ENCODE results near the gene NDUFS2. TPM values are rescaled to one million over a fixed set of nuclear protein-coding genes. Genes with fewer than 3 reads are reported as not detected.

Gene NDUFS2
- total and polyA plus RNA-seq, 7 donors: 204 to 336 (median 232) TPM

DNA sequence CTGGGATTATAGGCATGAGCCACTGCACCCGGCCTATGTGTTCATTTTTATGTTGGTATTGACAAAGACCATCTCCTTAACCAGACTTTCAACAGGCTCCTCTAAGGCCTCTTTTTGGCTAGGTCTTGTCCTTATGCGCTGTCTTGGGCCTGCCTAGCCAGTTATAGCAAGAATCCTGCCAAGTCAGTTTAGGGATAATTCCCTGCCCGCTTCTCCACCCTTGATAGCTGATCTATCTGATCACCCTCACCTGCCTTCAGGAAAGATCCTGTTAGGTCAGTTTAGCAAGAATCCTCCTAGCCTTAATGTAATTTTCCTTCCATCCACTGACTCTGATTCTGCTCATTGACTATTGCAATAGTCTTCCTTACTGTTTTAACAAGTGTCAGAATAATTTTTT is 22.5 kb upstream of the NDUFS2 start:
- peaks cover 0 to 17% of the 10 kb centered on the region in 2 donors for H3K36me3 ChIP-seq (ENCODE audit: insufficient read depth in 1 of 2, low read depth in 1 of 2)
- 93 to 98% (median 96%) methylated on average over 3 of the region's 3 CpGs for WGBS, 3 donors
- no peak overlapping the region for H3K27ac ChIP-seq
- H3K9me3 ChIP-seq: no peaks in the 10 kb centered on the region
- TF ChIP-seq, protein P1, sequence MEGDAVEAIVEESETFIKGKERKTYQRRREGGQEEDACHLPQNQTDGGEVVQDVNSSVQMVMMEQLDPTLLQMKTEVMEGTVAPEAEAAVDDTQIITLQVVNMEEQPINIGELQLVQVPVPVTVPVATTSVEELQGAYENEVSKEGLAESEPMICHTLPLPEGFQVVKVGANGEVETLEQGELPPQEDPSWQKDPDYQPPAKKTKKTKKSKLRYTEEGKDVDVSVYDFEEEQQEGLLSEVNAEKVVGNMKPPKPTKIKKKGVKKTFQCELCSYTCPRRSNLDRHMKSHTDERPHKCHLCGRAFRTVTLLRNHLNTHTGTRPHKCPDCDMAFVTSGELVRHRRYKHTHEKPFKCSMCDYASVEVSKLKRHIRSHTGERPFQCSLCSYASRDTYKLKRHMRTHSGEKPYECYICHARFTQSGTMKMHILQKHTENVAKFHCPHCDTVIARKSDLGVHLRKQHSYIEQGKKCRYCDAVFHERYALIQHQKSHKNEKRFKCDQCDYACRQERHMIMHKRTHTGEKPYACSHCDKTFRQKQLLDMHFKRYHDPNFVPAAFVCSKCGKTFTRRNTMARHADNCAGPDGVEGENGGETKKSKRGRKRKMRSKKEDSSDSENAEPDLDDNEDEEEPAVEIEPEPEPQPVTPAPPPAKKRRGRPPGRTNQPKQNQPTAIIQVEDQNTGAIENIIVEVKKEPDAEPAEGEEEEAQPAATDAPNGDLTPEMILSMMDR (IDR thresholded peaks at IDR 0.05): no peak
- H3K4me3 ChIP-seq: no peak overlapping the region
- peak in 1 of 2 donors; percentile 2 for DNase-seq
- intact Hi-C loops (cut with DNase I): no loop called here
- H3K4me1 ChIP-seq: peaks cover 17% of the 10 kb centered on the region
- no peaks in the 10 kb centered on the region for H3K27me3 ChIP-seq (ENCODE audit: insufficient read depth in 3 of 3, low read length in 2 of 3)
- ATAC-seq: no peak

DNA sequence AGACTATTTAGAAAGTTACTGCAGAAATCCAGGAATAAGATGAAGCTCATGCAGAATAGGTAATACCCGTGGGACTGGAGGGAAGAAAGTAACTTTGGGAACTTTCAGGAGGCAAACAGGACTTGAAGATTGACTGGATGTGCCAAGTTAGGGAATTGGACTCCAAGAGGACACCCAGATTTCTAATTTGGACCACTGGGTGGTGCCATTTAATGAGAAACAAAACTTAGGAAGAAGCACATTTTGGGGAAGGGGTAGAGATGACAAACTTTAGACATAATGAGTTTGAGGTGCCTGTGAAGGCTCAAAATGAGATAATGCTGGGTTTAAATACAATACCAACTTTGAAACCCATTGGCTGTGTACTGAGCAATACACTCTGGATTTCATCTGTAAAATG is 21.5 kb upstream of the NDUFS2 start:
- H3K27ac ChIP-seq: no peak overlapping the region
- no peaks in the 10 kb centered on the region for H3K9me3 ChIP-seq
- intact Hi-C loops (cut with DNase I): no loop called here
- H3K36me3 ChIP-seq (ENCODE audit: insufficient read depth in 1 of 2, low read depth in 1 of 2): peaks cover 0 to 8% of the 10 kb centered on the region in 2 donors
- TF ChIP-seq, protein P1 (IDR thresholded peaks at IDR 0.05): peak; percentile 7
- peaks cover 21% of the 10 kb centered on the region for H3K4me1 ChIP-seq
- H3K4me3 ChIP-seq: no peak overlapping the region
- ATAC-seq: no peak
- WGBS, 3 donors: 52 to 75% (median 53%) methylated on average over 1 of the region's 1 CpG
- H3K27me3 ChIP-seq (ENCODE audit: insufficient read depth in 3 of 3, low read length in 2 of 3): no peaks in the 10 kb centered on the region
- DNase-seq: no peak

DNA sequence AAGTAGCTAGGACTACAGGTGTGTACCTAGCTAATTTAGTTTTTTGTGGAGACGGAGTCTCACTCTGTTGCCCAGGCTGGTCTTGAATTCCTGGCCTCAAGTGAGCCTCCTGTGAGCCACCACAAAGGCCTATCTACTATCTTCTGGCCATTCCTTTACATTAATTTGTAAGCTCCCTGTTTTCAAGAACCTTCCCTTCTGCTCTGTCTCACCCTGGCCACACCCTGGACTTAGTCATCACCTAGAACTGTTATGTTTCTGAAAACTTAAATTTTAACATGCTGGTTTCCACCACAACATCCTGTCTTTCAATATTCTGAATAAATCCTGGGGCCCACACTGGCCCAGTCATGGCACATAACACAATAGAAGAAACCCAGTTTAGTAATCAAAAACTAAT is 20.0 kb upstream of the NDUFS2 start:
- 98 to 100% (median 100%) methylated on average over 1 of the region's 1 CpG for WGBS, 3 donors
- H3K27me3 ChIP-seq (ENCODE audit: insufficient read depth in 3 of 3, low read length in 2 of 3): no peaks in the 10 kb centered on the region
- ATAC-seq (no peak), DNase-seq (peak in 1 of 2 donors; percentile 3)
- H3K36me3 ChIP-seq (ENCODE audit: insufficient read depth in 1 of 2, low read depth in 1 of 2): no peaks in the 10 kb centered on the region
- H3K4me1 ChIP-seq: peaks cover 16% of the 10 kb centered on the region
- intact Hi-C loops (cut with DNase I): no loop called here
- TF ChIP-seq, protein P1 (IDR thresholded peaks at IDR 0.05): no peak
- H3K9me3 ChIP-seq: no peaks in the 10 kb centered on the region
- no peak overlapping the region for H3K4me3 ChIP-seq
- no peak overlapping the region for H3K27ac ChIP-seq

DNA sequence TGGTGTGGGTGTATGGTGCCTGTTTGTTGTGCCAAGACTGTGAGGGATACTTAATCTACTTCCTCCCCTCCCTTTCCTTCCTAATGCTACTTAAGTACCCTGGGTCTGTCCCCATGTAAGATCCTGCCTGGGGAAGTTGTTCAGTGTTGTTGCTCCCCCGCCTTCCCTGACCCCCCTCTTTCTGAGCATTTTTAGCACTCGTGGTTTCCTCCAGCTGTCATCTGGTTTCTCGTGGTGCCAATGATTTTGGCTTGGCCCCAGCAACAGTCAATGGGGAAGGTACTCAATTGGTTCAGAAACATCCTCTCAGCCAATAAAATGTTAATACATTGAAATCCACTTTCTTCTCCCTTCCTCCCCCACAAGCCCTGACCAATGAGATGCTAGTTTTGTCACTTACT is 16.9 kb upstream of the NDUFS2 start:
- Histone ChIP-seq H3K9me3 (no peaks in the 10 kb centered on the region), H3K4me3 (no peak overlapping the region), H3K27ac (peak overlapping the region; percentile 69), H3K27me3 (ENCODE audit: insufficient read depth in 3 of 3, low read length in 2 of 3) (no peaks in the 10 kb centered on the region), H3K36me3 (ENCODE audit: insufficient read depth in 1 of 2, low read depth in 1 of 2) (no peaks in the 10 kb centered on the region), H3K4me1 (peaks cover 16% of the 10 kb centered on the region)
- intact Hi-C loops (cut with DNase I): no loop called here
- peak; percentile 68 to 77 for DNase-seq
- TF ChIP-seq, protein P1 (IDR thresholded peaks at IDR 0.05): no peak
- WGBS, 3 donors: 4 to 5% (median 4%) methylated on average over 3 of the region's 3 CpGs
- ATAC-seq: peak; percentile 64 to 79 (median 68)

DNA sequence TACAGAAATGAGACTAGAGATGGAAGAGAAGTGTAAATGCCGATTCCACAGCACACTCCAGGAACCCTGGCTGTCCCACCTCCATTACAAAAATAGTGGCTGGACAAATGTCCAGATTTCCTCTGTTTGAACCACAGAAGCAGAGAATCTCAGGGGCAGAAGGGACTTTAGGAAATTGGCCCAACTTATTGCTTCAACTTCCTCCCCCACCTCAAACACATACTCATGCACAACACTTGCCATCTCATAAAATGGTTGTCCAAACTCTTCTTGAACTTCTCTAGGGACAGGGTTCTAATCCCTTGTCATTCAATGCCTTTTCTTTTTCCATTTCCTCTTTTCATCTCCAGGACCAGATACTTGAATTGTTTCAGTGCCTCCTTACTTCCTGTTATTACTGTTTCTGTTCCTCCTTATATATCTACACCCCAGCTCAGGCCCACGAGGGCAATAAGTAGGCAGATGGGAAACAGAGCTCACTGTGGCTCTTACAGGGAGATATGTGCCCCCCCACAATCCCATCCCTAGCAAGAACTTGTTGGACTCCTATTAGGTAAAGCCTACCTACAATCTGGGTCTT is 16.3 kb upstream of the NDUFS2 start:
- TF ChIP-seq, protein P1 (IDR thresholded peaks at IDR 0.05): no peak
- 26 to 30% (median 26%) methylated on average over 2 of the region's 2 CpGs for WGBS, 3 donors
- DNase-seq (peak in 1 of 2 donors; percentile 12), ATAC-seq (peak in 2 of 4 donors; percentile 12 to 29)
- Histone ChIP-seq H3K36me3 (ENCODE audit: insufficient read depth in 1 of 2, low read depth in 1 of 2) (no peaks in the 10 kb centered on the region), H3K4me3 (no peak overlapping the region), H3K27me3 (ENCODE audit: insufficient read depth in 3 of 3, low read length in 2 of 3) (no peaks in the 10 kb centered on the region), H3K27ac (peak overlapping the region; percentile 69), H3K4me1 (peaks cover 16% of the 10 kb centered on the region), H3K9me3 (no peaks in the 10 kb centered on the region)
- intact Hi-C loops (cut with DNase I): no loop called here

All from psoas muscle (tissue), 8 donors.